ENCODE measurements around the gene TEKT3. TPM values are rescaled to one million over a fixed set of nuclear protein-coding genes. Genes with fewer than 3 reads are reported as not detected.

The TEKT3 gene
- polyA plus RNA-seq, 1 of the 3 experiments (the other 2 are of a cell fraction): 0.62 TPM

DNA sequence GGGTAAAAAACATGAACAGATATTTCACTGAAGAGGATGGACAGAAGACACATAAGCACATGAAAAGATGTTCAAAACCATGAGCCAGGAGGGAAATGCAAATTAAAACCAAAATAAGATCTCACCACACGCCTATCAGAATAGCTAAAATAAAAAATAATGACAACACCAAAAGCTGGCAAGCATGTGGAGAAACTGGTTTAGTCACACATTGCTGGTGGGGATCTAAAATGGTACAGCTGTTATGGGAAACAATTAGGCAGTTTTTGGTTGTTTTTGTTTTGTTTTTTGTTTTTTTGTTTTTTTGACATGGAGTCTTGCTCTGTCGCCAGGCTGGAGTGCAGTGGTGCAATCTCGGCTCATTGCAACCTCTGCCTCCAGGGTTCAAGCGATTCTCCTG, 44.7 kb upstream of the TEKT3 start:
- no peaks in the 10 kb centered on the region for H3K79me2 ChIP-seq (ENCODE audit: insufficient read depth)
- CTCF ChIA-PET: no interaction called here
- no peak overlapping the region for H2AFZ ChIP-seq (ENCODE audit: low read depth)
- H3K9me2 ChIP-seq: no peaks in the 10 kb centered on the region
- WGBS (ENCODE audit: low lambda C conversion rate): 86% methylated on average over 4 of the region's 4 CpGs
- POLR2A ChIA-PET: no interaction called here
- no peaks in the 10 kb centered on the region for H3K36me3 ChIP-seq (replicated peaks in 1 of 2; ENCODE audit: control insufficient read depth in 1 of 2, insufficient read depth in 2 of 2, low read length in 1 of 2)
- no peak overlapping the region for H3K4me2 ChIP-seq
- H3K9me3 ChIP-seq: no peaks in the 10 kb centered on the region
- no peak for DNase-seq
- no peaks in the 10 kb centered on the region for H3K27me3 ChIP-seq (ENCODE audit: insufficient read depth)
- H3K4me1 ChIP-seq (ENCODE audit: control insufficient read depth in 1 of 2, insufficient read depth in 2 of 2, low read depth in 1 of 2, low read length in 1 of 2): peaks cover 0 to 10% of the 10 kb centered on the region in 2 experiments; a peak in 2 of 4 replicates
- H3F3A ChIP-seq (replicated peaks; ENCODE audit: insufficient read depth): no peaks in the 10 kb centered on the region
- no peak overlapping the region for H3K4me3 ChIP-seq (ENCODE audit: low read depth in 2 of 2, low read length in 1 of 2)
- H3K9ac ChIP-seq: no peak overlapping the region
- no peaks in the 10 kb centered on the region for H4K20me1 ChIP-seq (ENCODE audit: insufficient read depth)
- no peak overlapping the region for H3K27ac ChIP-seq (ENCODE audit: low read depth in 2 of 2, low read length in 1 of 2)
- TF ChIP-seq ELF1 (IDR thresholded peaks at IDR 0.05) (no peak), NFIC (IDR thresholded peaks at IDR 0.05; ENCODE audit: borderline replicate concordance) (no peak), CHD2 (IDR thresholded peaks at IDR 0.05; ENCODE audit: low read length, partially characterized antibody) (no peak), RXRA (IDR thresholded peaks at IDR 0.05; ENCODE audit: borderline replicate concordance, low read depth) (no peak), MEF2A (IDR thresholded peaks at IDR 0.05; ENCODE audit: borderline replicate concordance, low read depth) (no peak), SMC3 (IDR thresholded peaks at IDR 0.05; ENCODE audit: low read depth, low read length) (no peak), SIN3A (IDR thresholded peaks at IDR 0.05; ENCODE audit: borderline replicate concordance, low read depth, low read length) (no peak), TEAD4 (IDR thresholded peaks at IDR 0.05; ENCODE audit: borderline replicate concordance, insufficient read depth) (no peak), EP300 (IDR thresholded peaks at IDR 0.05; ENCODE audit: borderline replicate concordance in 1 of 2, low read depth in 1 of 2, low read length in 1 of 2) (no peak), FOXJ3 (CRISPR knock-in tag; IDR thresholded peaks at IDR 0.05) (no peak)
- TF ChIP-seq, protein P1, sequence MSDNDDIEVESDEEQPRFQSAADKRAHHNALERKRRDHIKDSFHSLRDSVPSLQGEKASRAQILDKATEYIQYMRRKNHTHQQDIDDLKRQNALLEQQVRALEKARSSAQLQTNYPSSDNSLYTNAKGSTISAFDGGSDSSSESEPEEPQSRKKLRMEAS (IDR thresholded peaks at IDR 0.05; ENCODE audit: low read depth): no peak
- TF ChIP-seq, protein P2, sequence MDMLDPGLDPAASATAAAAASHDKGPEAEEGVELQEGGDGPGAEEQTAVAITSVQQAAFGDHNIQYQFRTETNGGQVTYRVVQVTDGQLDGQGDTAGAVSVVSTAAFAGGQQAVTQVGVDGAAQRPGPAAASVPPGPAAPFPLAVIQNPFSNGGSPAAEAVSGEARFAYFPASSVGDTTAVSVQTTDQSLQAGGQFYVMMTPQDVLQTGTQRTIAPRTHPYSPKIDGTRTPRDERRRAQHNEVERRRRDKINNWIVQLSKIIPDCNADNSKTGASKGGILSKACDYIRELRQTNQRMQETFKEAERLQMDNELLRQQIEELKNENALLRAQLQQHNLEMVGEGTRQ (IDR thresholded peaks at IDR 0.05; ENCODE audit: borderline replicate concordance, low read depth, low read length): no peak

DNA sequence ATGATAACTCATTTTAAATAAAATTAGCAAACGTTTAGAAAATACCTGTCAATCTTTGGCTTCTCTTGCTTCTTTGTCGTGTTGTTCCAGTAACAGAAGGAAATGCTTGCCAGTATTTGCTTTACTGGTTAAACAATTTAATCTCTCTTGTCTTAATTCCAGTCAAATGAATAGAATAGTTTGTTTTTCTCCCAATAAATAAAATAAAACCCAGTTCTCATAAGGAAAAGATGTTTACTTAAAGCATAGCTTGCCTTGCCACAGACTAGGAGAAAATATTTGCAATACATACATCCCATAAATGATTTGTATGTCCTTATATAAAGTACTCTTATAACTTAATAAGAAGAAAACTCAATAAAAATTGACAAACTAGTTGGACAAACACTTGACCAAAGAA, 43.9 kb upstream of the TEKT3 start:
- Histone ChIP-seq H4K20me1 (ENCODE audit: insufficient read depth) (no peaks in the 10 kb centered on the region), H3K4me1 (ENCODE audit: control insufficient read depth in 1 of 2, insufficient read depth in 2 of 2, low read depth in 1 of 2, low read length in 1 of 2) (peaks cover 0 to 10% of the 10 kb centered on the region in 2 experiments; a peak in 2 of 4 replicates), H3K4me3 (ENCODE audit: low read depth in 2 of 2, low read length in 1 of 2) (no peak overlapping the region), H3K27me3 (ENCODE audit: insufficient read depth) (no peaks in the 10 kb centered on the region), H3K4me2 (no peak overlapping the region), H3K27ac (ENCODE audit: low read depth in 2 of 2, low read length in 1 of 2) (no peak overlapping the region), H3K36me3 (replicated peaks in 1 of 2; ENCODE audit: control insufficient read depth in 1 of 2, insufficient read depth in 2 of 2, low read length in 1 of 2) (no peaks in the 10 kb centered on the region), H3K79me2 (ENCODE audit: insufficient read depth) (no peaks in the 10 kb centered on the region), H3F3A (replicated peaks; ENCODE audit: insufficient read depth) (no peaks in the 10 kb centered on the region), H3K9me2 (no peaks in the 10 kb centered on the region), H3K9ac (no peak overlapping the region), H3K9me3 (no peaks in the 10 kb centered on the region), H2AFZ (ENCODE audit: low read depth) (no peak overlapping the region)
- 39% methylated on average over 2 of the region's 2 CpGs for WGBS (ENCODE audit: low lambda C conversion rate)
- ChIA-PET CTCF (interaction anchor here (0.8 kb wide), 1 partner anchor 17 kb away, joined by 3 read pairs; no protein-coding TSS in a partner anchor), POLR2A (no interaction called here)
- TF ChIP-seq MEF2A (IDR thresholded peaks at IDR 0.05; ENCODE audit: borderline replicate concordance, low read depth) (no peak), REST (IDR thresholded peaks at IDR 0.05; ENCODE audit: low read depth, low read length) (no peak), RFX5 (IDR thresholded peaks at IDR 0.05; ENCODE audit: low read length) (no peak), NFIC (IDR thresholded peaks at IDR 0.05; ENCODE audit: borderline replicate concordance) (no peak), FOXM1 (IDR thresholded peaks at IDR 0.05; ENCODE audit: low read depth) (no peak), YY1 (IDR thresholded peaks at IDR 0.05; ENCODE audit: low read depth) (no peak), IRF3 (IDR thresholded peaks at IDR 0.05; ENCODE audit: low read depth, low read length) (no peak), FOSL2 (IDR thresholded peaks at IDR 0.05; ENCODE audit: borderline replicate concordance, low read depth) (no peak), ELF1 (IDR thresholded peaks at IDR 0.05) (no peak)
- DNase-seq: no peak

Data from SK-N-SH (cell line).